Lower leg skin (tissue), 3 donors: ENCODE measurements around the gene SKAP1.

ENCODE experiments used
- CTCF ChIP-seq, 3 donors: fragments of 450-650 bp; IDR thresholded peaks; one replicate each; pipeline ENCODE4 v1.5.1; 2016; ENCODE audit warnings: antibody characterized with exemption in 3 of 3, mild to moderate bottlenecking in 3 of 3, moderate library complexity in 2 of 3
- POLR2A ChIP-seq, 2 donors: fragments of 450-650 bp; IDR thresholded peaks; one replicate each; pipeline ENCODE4 v1.6.1; 2016 to 2017; ENCODE audit warnings: antibody characterized with exemption in 2 of 2, mild to moderate bottlenecking in 1 of 2, moderate library complexity in 1 of 2

- TF ChIP-seq CTCF (IDR thresholded peaks at IDR 0.05) (no peak), POLR2A (IDR thresholded peaks at IDR 0.05) (no peak)
These were observed 252.2 kb downstream of the SKAP1 start for GRCh38 chr17:48177816-48178215.
